HG03039 (cell line): ENCODE data around the gene MTPN.

ENCODE experiments used
- ATAC-seq: cut with Tn5 transposase; IDR thresholded peaks from one replicate; pipeline ENCODE4 v1.9.1; 2021; ENCODE audit warnings: mild to moderate bottlenecking, moderate library complexity; ENCODE audit not compliant: unreplicated experiment

Gene MTPN

GRCh38 chr7:135958173-135958572, 19.0 kb downstream of the MTPN start:
- ATAC-seq, result no peak

DNA sequence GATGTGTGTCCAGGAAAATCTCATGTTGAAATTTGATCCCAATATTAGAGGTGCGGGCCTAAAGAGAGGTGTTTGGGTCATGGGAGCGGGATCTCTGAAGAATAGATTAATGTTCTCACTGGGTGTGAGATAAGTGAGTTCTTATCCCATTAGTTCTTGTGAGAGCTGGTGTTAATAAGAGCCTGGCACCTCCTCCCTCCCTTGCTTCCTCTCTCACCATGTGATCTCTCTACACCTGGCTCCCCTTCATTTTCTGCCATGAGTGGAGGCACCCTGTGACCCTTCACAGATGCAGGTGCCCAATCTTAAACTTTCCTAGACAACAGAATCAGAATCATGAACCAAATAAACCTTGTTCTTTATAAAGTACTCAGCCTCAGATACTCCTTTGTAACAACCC, 19.5 kb downstream of the MTPN start:
- no peak for ATAC-seq

GRCh38 chr7:135956393-135956792, 20.8 kb downstream of the MTPN start:
- ATAC-seq, result no peak

- ATAC-seq, result no peak
These were observed 26.2 kb downstream of the MTPN start for GRCh38 chr7:135950972-135951371.

DNA sequence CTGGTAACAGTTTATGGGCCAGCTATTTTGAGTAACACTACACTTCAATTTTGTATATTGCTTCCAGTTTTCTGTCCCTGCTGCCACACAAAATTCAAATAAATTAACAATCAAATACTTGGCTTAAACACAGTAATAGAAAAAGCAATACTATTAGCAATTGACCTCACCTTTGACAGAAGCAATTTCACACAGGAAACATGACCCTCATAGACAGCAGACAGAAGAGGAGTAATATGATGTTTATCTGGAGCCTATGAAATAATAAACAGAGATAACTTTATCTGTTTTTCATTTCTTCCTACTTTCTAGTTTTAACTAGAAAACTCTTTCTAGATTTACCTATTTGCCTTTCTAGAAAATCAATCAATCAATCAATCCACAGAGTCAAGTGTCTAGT, 26.7 kb downstream of the MTPN start:
- no peak for ATAC-seq

GRCh38 chr7:135946289-135947055, 30.7 kb downstream of the MTPN start:
- no peak for ATAC-seq

DNA sequence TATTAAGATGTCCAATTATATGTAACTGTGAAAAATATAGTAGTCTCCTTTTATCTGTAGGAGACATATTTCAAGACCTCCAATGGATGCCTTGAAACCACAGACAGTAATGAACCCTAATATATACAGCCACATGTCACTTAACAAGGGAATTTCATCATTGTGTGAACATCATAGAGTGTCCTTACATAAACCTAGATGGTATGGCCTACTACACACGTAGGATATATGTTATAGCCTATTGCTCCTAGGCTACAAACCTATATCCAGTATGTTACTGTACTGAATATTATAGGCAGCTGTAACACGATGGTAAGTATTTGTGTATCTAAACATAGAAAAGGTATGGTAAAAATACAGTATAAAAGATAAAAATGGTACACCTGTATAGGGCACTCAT, 32.4 kb downstream of the MTPN start:
- no peak for ATAC-seq

DNA sequence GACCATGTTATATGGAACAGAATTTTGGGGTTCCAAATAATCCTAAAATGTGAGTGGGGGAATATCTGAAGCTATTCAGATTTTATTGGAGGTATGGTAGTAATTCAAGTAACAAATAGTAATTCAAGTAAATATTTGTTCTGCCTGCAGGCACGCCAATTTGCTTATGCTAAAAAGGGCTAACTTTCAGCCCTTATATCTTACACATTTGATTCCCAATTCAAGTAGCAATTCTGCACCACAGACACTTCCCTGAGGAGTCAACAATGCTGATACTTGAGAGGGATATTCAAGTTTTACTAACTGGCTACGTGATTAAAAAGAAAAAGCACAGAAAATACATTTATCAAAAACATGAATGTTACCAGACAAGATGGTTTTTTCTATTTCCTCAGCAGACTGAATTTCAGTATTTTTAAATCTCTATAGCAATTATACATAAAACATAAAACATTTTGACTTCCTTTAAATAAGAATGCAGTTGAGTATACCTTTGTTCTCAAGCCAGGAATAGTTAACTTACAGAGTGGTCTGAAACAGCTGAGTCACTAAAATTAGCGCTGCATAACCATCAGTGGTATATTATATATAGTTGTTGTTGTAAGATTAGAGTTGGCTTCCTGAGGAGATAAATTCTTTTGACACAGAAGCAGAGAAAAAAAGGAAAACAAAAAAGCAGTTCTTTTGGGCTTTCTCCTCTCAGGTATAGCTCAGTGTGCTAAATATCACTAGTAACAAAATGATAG, 33.9 kb downstream of the MTPN start:
- ATAC-seq, result no peak

DNA sequence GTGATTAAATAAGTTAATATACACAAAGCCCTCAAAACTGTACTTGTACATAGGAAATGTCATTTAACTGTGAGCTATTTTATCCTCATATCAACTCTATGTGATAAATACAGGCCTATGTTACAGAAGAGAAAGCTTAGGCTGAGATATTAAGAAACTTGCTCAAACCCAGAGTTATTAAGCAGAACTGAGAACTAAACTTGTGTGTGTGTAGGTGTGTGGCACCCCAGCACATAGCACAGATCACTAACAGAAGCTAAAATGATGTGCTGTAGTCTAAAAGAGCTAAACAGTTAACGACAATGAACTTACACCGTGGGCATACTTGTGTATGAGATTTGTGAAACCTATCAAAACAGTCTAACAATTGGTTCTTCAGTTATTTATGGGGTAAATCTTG, 34.5 kb downstream of the MTPN start:
- ATAC-seq, result peak; percentile 86

- no peak for ATAC-seq
These were observed 36.8 kb downstream of the MTPN start for GRCh38 chr7:135940077-135941075.

- ATAC-seq, result no peak
These were observed 37.8 kb downstream of the MTPN start for GRCh38 chr7:135939261-135939812.

DNA sequence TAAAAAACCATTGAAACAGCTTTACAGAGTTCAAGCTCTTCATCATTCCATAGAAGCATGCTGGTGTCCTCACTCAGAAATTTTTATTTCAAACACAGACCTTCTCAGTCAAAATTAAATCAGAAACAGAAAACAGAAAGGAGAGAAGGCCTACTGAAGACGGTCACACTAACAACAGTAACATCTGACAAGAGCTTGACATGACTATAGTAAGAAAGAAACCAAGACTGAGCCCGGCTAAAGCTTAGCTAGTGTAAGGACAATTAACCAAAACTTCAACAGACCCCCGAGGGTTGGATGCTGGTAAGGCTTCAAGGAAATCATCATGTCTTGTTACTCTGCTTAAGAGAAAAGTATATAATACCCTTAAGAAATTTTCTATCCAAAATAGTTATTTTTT, 38.6 kb downstream of the MTPN start:
- peak; percentile 58 for ATAC-seq

GRCh38 chr7:135938086-135938485, 39.1 kb downstream of the MTPN start:
- no peak for ATAC-seq

DNA sequence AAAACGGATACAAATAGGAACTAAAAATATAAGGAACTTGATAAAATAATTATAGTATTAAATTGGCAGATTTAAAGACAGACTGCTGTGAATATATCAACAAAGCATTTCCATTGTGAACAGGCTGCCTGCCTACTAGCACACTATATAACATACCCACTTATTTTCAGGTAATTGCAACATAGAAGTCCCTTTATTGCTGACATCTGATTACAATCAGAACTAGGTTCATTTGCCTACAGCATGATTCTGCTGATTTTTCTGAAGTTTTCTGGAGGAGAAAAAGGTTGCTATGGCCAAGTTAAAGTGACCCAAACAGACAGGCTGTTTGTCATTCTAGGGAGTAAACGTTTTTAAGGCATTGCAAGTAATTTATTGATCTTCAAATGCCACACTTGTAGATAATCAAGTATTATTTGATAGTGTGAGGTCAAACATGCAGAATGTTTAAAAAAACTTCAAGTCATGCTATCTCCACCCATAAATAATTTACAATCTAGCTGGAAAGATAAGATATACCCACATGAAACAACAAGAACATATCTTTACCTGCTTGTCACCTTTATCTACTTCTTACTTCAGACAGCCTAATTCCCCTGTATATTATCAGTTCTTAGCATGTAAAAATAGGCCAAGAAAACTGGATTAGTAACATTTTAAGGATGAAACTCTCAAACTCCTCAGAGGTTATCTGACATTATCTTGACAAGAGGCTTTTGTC, 40.5 kb downstream of the MTPN start:
- no peak for ATAC-seq

DNA sequence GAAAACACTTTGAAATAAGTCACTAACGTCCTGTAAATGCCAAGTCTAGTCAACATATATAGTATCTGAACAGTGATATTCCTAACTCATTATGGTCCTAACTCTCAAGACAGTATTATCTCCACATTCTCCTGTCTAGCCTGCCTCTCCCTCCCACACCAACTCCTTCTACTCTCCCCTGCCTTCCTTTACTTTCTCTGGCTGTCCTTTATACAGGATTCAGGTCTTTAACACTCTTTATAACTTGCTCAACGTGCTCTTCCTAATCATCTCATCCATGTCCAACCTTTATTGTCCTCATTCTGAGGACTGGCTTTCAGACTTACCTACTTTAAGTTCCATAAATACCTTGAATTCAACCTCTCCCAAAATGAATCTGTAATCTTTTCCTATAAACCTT, 42.5 kb downstream of the MTPN start:
- ATAC-seq, result no peak

- ATAC-seq, result no peak
These were observed 43.5 kb downstream of the MTPN start for GRCh38 chr7:135933509-135934188.

DNA sequence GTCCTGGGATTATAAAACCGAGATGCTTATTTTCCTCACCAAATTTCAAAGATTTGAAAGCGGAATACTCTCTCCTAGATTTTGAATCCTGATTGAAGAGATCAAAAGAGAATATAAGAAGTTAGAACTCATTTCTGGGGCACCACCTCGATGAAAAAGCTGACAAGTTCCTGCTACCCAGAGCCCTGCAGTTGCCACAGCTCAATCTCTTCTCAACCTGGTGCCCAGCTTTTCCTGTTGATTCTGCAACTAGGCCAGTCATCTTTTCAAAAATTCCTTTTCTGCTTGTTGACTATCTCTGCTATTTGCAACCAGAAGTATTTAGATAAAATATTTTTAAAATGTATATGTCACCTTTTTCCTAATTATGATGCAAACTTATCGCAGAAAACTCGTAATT, 45.0 kb downstream of the MTPN start:
- no peak for ATAC-seq

GRCh38 chr7:135930565-135931461, 46.3 kb downstream of the MTPN start:
- no peak for ATAC-seq

GRCh38 chr7:135929722-135930141, 47.4 kb downstream of the MTPN start:
- ATAC-seq, result no peak
